BJ (cell line): ENCODE measurements around the gene ZNF70. TPM values are rescaled to one million over a fixed set of nuclear protein-coding genes. Genes with fewer than 3 reads are reported as not detected.

Experiments
- CTCF ChIA-PET: fragments of 350-600 bp; formaldehyde crosslinking; extraction: SDS; loops from one replicate; lab custom pipeline; 2021; ENCODE audit warnings: antibody characterized with exemption, inconsistent platforms; lab: Yijun Ruan, JAX
- POLR2A ChIA-PET: fragments of 300-600 bp; sonication (Branson Sonifier 250); formaldehyde crosslinking; extraction: SDS; loops from one replicate; lab custom pipeline; 2021; ENCODE audit warnings: antibody characterized with exemption; lab: Charles Lee
- DNase-seq: peaks from one replicate; pipeline ENCODE4 v3.0.0-alpha.2; 2011; ENCODE audit warnings: low read depth
- H3K27me3 ChIP-seq: 2 replicates; pipeline ENCODE4 v1.6.0; 2011; ENCODE audit warnings: low read length; ENCODE audit not compliant: control insufficient read depth, insufficient read depth
- H3K36me3 ChIP-seq: 2 replicates; pipeline ENCODE4 v1.5.1; 2011; ENCODE audit warnings: low read length; ENCODE audit not compliant: control insufficient read depth, insufficient read depth
- H3K4me3 ChIP-seq: 2 replicates; pipeline ENCODE4 v1.5.1; 2011; ENCODE audit warnings: low read depth, mild to moderate bottlenecking, control low read depth, low read length
- polyA plus RNA-seq: library from polyadenylated mRNA; depleted of rRNA; stranded (reverse); fragments of >200 nt; gene quantifications from 2 replicates; pipeline ENCODE4 v1.2.3, GENCODE V29; 2011
- TF ChIP-seq, protein P1 (sequence below): IDR thresholded peaks from 2 replicates; pipeline ENCODE4 v1.5.1; 2011; ENCODE audit warnings: low read depth, mild to moderate bottlenecking, control low read depth, inconsistent platforms, low read length, moderate library complexity; ENCODE audit not compliant: insufficient read depth

The ZNF70 gene
- polyA plus RNA-seq, 1 experiment: 1.4 TPM

DNA sequence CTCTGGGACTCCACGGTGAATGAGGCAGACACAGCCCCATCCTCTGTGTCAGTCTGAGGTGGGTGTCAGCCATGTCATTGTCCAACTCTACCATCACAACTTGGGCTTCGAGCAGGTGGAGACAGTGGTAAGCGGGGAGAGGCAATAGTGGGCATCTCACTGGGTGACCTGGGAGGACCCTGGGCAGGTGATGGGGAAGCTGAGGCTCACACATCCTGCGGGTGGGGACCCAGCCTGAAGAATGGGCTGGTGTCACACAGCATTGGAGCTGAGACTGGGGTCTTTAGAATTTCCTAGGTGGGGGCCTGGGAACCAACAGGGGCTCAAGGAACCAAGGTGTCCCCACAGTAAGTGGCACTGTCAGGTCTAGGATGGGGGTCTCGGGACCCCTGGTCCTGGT lies 28.8 kb upstream of the ZNF70 start:
- DNase-seq: no peak
- peaks cover 3% of the 10 kb centered on the region; the same call in 1 of the 2 replicates for H3K36me3 ChIP-seq
- no peak overlapping the region for H3K4me3 ChIP-seq
- TF ChIP-seq, protein P1, sequence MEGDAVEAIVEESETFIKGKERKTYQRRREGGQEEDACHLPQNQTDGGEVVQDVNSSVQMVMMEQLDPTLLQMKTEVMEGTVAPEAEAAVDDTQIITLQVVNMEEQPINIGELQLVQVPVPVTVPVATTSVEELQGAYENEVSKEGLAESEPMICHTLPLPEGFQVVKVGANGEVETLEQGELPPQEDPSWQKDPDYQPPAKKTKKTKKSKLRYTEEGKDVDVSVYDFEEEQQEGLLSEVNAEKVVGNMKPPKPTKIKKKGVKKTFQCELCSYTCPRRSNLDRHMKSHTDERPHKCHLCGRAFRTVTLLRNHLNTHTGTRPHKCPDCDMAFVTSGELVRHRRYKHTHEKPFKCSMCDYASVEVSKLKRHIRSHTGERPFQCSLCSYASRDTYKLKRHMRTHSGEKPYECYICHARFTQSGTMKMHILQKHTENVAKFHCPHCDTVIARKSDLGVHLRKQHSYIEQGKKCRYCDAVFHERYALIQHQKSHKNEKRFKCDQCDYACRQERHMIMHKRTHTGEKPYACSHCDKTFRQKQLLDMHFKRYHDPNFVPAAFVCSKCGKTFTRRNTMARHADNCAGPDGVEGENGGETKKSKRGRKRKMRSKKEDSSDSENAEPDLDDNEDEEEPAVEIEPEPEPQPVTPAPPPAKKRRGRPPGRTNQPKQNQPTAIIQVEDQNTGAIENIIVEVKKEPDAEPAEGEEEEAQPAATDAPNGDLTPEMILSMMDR: no peak
- ChIA-PET CTCF (no interaction called here), POLR2A (no interaction called here)
- no peaks in the 10 kb centered on the region for H3K27me3 ChIP-seq

DNA sequence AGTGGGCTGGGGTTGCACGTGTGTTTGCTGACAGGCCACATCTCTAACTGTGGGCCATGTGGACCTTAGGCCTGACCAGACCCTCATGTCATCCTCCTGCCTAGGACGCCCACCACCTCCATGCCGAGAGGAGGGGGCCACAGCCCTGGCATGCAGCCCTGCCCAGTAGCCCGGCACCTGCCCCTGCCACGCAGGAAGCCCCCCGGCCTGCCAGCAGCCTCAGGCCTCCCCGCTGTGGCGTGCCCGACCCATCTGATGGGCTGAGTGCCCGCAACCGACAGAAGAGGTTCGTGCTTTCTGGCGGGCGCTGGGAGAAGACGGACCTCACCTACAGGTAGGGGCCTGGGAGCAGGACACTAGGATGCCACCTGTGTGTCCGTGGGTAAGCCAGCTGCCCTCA lies 28.2 kb upstream of the ZNF70 start:
- POLR2A ChIA-PET: no interaction called here

DNA sequence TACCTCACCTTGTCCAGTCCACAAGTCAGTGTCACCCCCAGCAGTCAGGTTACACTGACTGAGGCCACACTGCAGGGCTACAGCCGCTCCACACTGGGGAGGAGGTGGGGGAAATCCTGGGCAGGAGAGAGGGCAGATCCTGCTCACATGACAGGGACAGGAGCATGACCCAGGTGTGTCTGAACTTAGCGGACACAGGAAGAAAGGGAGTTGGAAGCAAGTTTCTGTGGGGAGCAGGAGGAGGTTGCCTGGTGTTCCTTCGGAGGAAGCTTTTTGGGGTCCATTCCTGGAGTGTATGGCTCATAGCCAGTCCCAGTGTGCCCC lies 27.6 kb upstream of the ZNF70 start:
- POLR2A ChIA-PET: no interaction called here
- Histone ChIP-seq H3K4me3 (no peak overlapping the region), H3K27me3 (no peaks in the 10 kb centered on the region), H3K36me3 (peaks cover 1% of the 10 kb centered on the region; the same call in 1 of the 2 replicates)
- CTCF ChIA-PET: interaction anchor here (0.6 to 1.4 kb wide), 3 partner anchors 58 to 73 kb away, joined by 3 to 11 read pairs (median 3); no protein-coding TSS in a partner anchor
- DNase-seq: no peak
- TF ChIP-seq, protein P1: no peak

More for the DNA sequence above, 28.2 kb upstream of the ZNF70 start:
- no peak for DNase-seq
- TF ChIP-seq, protein P1: no peak
- Histone ChIP-seq H3K27me3 (no peaks in the 10 kb centered on the region), H3K4me3 (no peak overlapping the region), H3K36me3 (peaks cover 1% of the 10 kb centered on the region; the same call in 1 of the 2 replicates)
- CTCF ChIA-PET: no interaction called here

- POLR2A ChIA-PET: interaction anchor here (0.6 kb wide), 1 partner anchor 52 kb away, joined by 3 read pairs; no protein-coding TSS in a partner anchor
- no peak overlapping the region for H3K4me3 ChIP-seq
- CTCF ChIA-PET: interaction anchor here (0.6 to 1.4 kb wide), 6 partner anchors 8 to 73 kb away, joined by 3 to 11 read pairs (median 4); partner anchors contain the start of gene SMARCB1
- DNase-seq: no peak
- TF ChIP-seq, protein P1: no peak
- H3K27me3 ChIP-seq: no peaks in the 10 kb centered on the region
- peaks cover 1% of the 10 kb centered on the region; the same call in 1 of the 2 replicates for H3K36me3 ChIP-seq
Observed at GRCh38 chr22:23777776-23778576, 27.1 kb upstream of the ZNF70 start.

DNA sequence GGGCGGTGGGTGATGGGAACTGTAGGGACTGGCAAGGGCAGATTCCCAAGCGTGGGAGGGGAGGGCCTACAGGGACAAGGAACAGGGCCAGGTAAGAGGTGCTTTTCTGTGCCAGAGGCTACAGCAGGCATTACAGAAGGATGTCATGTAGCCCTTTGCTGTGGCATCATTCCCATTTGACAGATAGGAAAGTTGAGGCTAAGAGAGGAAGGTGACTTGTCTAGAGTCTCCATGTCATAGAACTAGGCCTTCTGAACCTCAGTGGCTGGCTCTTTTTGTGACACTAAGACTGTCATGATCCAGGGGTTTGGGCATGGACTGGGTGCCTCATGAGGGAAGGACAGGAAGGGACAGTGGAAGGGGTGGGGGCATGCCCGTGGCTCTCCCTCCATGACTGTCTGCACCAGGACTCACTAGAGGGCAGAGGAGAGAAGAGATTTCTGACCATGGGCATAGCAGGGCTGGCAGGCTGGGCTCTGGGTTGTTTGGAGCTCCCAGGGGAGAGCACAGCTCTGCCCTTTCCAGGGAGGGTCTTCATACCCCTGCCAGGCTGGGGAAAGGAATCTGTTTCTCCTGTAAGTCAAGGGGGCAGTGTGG lies 25.0 kb upstream of the ZNF70 start:
- Histone ChIP-seq H3K36me3 (no peaks in the 10 kb centered on the region), H3K4me3 (no peak overlapping the region), H3K27me3 (no peaks in the 10 kb centered on the region)
- CTCF ChIA-PET: interaction anchor here (1.1 to 14.8 kb wide), 3 partner anchors 11 to 118 kb away, joined by 4 to 272 read pairs (median 6); no protein-coding TSS in a partner anchor
- TF ChIP-seq, protein P1: no peak
- POLR2A ChIA-PET: interaction anchor here (0.7 kb wide), 1 partner anchor 59 kb away, joined by 5 read pairs; no protein-coding TSS in a partner anchor
- DNase-seq: no peak
